ENCODE data around the gene CNTN2.

- TF ChIP-seq CTCF (IDR thresholded peaks at IDR 0.05 in 8 of 11, conservative IDR thresholded peaks at IDR 0.05 in 3 of 11) (no peak), POLR2A (IDR thresholded peaks at IDR 0.05) (no peak)
Observed at GRCh38 chr1:205068001-205068400, 25.0 kb downstream of the CNTN2 start.

Data from spleen (tissue), 7 donors.